Smooth muscle cell (in vitro differentiated cells): ENCODE data around the gene CDKAL1. TPM values are rescaled to one million over a fixed set of nuclear protein-coding genes. Genes with fewer than 3 reads are reported as not detected.

ENCODE experiments used
- DNase-seq: peaks from one replicate; lab custom pipeline; 2025; ENCODE audit not compliant: unreplicated experiment; lab: John Stamatoyannopoulos, UW
- H2AFZ ChIP-seq: fragments of 200-600 bp; sonication (generic); 2 replicates; pipeline ENCODE4 v1.6.0; 2016; ENCODE audit warnings: antibody characterized with exemption, low read depth, mild to moderate bottlenecking
- H3F3A ChIP-seq: fragments of 200-600 bp; sonication (generic); 2 replicates; pipeline ENCODE4 v1.6.0; 2017; ENCODE audit warnings: antibody characterized with exemption, low read depth
- H3K27ac ChIP-seq: fragments of 200-600 bp; sonication (generic); 2 replicates; pipeline ENCODE4 v1.5.1; 2016; ENCODE audit warnings: low read depth, mild to moderate bottlenecking
- H3K27me3 ChIP-seq: fragments of 200-600 bp; sonication (generic); 2 replicates; pipeline ENCODE4 v1.6.1; 2016; ENCODE audit warnings: low read depth, mild to moderate bottlenecking
- H3K36me3 ChIP-seq: fragments of 200-600 bp; sonication (generic); 2 replicates; pipeline ENCODE4 v1.5.1; 2016; ENCODE audit warnings: low read depth
- H3K4me1 ChIP-seq: fragments of 200-600 bp; sonication (generic); 2 replicates; pipeline ENCODE4 v1.5.1; 2016; ENCODE audit warnings: low read depth
- H3K4me2 ChIP-seq: fragments of 200-600 bp; sonication (generic); 2 replicates; pipeline ENCODE4 v1.6.0; 2016; ENCODE audit warnings: mild to moderate bottlenecking
- H3K4me3 ChIP-seq: fragments of 200-600 bp; sonication (generic); 2 replicates; pipeline ENCODE4 v1.5.1; 2016; ENCODE audit warnings: mild to moderate bottlenecking
- H3K79me2 ChIP-seq: fragments of 200-600 bp; sonication (generic); 2 replicates; pipeline ENCODE4 v1.6.0; 2016; ENCODE audit warnings: low read depth, mild to moderate bottlenecking
- H3K9ac ChIP-seq: fragments of 200-600 bp; sonication (generic); 2 replicates; pipeline ENCODE4 v1.6.0; 2016; ENCODE audit warnings: low read depth
- H3K9me3 ChIP-seq: fragments of 200-600 bp; sonication (generic); replicated peaks from 2 replicates; pipeline ENCODE4 v1.5.1; 2016; ENCODE audit warnings: low read depth
- H4K20me1 ChIP-seq: fragments of 200-600 bp; sonication (generic); 2 replicates; pipeline ENCODE4 v1.6.0; 2016; ENCODE audit warnings: low read depth
- CTCF ChIP-seq: fragments of 200-600 bp; sonication (generic); IDR thresholded peaks from 2 replicates; pipeline ENCODE4 v1.5.1; 2017; ENCODE audit warnings: borderline replicate concordance, mild to moderate bottlenecking, antibody characterized with exemption; ENCODE audit not compliant: insufficient read depth, poor library complexity, severe bottlenecking
- WGBS: methylation state at CpG from one replicate; pipeline ENCODE4 v1.1.7; 2016; ENCODE audit warnings: low lambda C conversion rate; 5-methylcytosine and 5-hydroxymethylcytosine counted together
- polyA plus RNA-seq: library from polyadenylated mRNA; unstranded; fragments of >200 nt; fragmentation: Nextera tagmentation; extraction: Ambion mirVana; gene quantifications from 2 replicates; pipeline ENCODE4 v1.2.1, GENCODE V29; 2016
- total RNA-seq: library from RNA; depleted of rRNA; stranded (reverse); fragments of >200 nt; gene quantifications from 2 replicates; pipeline ENCODE4 v1.2.3, GENCODE V29; 2014

Gene CDKAL1
- total and polyA plus RNA-seq, 2 experiments from 2014 or later, result 16.5 to 16.6 TPM

- peaks cover 9% of the 10 kb centered on the region for H3F3A ChIP-seq
- no peak overlapping the region for H2AFZ ChIP-seq
- TF ChIP-seq CTCF, result no peak
- DNase-seq, result no peak
- H3K36me3 ChIP-seq, result no peaks in the 10 kb centered on the region
- H3K9ac ChIP-seq, result no peak overlapping the region
- no peaks in the 10 kb centered on the region for H3K27me3 ChIP-seq
- no peaks in the 10 kb centered on the region for H3K79me2 ChIP-seq
- 85% methylated on average over 2 of the region's 2 CpGs for WGBS
- no peak overlapping the region for H3K4me3 ChIP-seq
- no peaks in the 10 kb centered on the region for H4K20me1 ChIP-seq
- H3K4me2 ChIP-seq, result peak overlapping the region; percentile 21
- H3K9me3 ChIP-seq, result no peaks in the 10 kb centered on the region
- H3K27ac ChIP-seq, result peak overlapping the region; percentile 51
- H3K4me1 ChIP-seq, result peaks cover 11% of the 10 kb centered on the region
Observed at GRCh38 chr6:20808439-20808838, 274.2 kb downstream of the CDKAL1 start.

- no peak for TF ChIP-seq CTCF
- 27% methylated on average over 2 of the region's 2 CpGs for WGBS
- H3K4me2 ChIP-seq, result peak overlapping the region; percentile 21
- H3K36me3 ChIP-seq, result no peaks in the 10 kb centered on the region
- no peak overlapping the region for H3K4me3 ChIP-seq
- H2AFZ ChIP-seq, result peak overlapping the region; percentile 21
- H3K9me3 ChIP-seq, result no peaks in the 10 kb centered on the region
- no peaks in the 10 kb centered on the region for H4K20me1 ChIP-seq
- no peaks in the 10 kb centered on the region for H3K27me3 ChIP-seq
- H3K9ac ChIP-seq, result no peak overlapping the region
- H3F3A ChIP-seq, result peaks cover 9% of the 10 kb centered on the region
- peak overlapping the region; percentile 51 for H3K27ac ChIP-seq
- H3K4me1 ChIP-seq, result peaks cover 11% of the 10 kb centered on the region
- no peaks in the 10 kb centered on the region for H3K79me2 ChIP-seq
- no peak for DNase-seq
Observed at GRCh38 chr6:20808924-20809323, 274.7 kb downstream of the CDKAL1 start.

- Histone ChIP-seq H3K27ac (peak overlapping the region; percentile 98), H3K4me1 (peaks cover 11% of the 10 kb centered on the region), H3K9me3 (no peaks in the 10 kb centered on the region), H4K20me1 (no peaks in the 10 kb centered on the region), H3K4me2 (peak overlapping the region; percentile 73), H3F3A (peaks cover 9% of the 10 kb centered on the region), H3K79me2 (no peaks in the 10 kb centered on the region), H3K4me3 (no peak overlapping the region), H2AFZ (peak overlapping the region; percentile 72), H3K27me3 (no peaks in the 10 kb centered on the region), H3K36me3 (no peaks in the 10 kb centered on the region), H3K9ac (peak overlapping the region; percentile 93)
- DNase-seq, result no peak
- 53% methylated on average over 3 of the region's 3 CpGs for WGBS
- TF ChIP-seq CTCF, result no peak
Observed at GRCh38 chr6:20810727-20811108, 276.5 kb downstream of the CDKAL1 start.

GRCh38 chr6:20811109-20811761 is 277.0 kb downstream of the CDKAL1 start:
- Histone ChIP-seq H3F3A (peaks cover 9% of the 10 kb centered on the region), H3K36me3 (no peaks in the 10 kb centered on the region), H3K27me3 (no peaks in the 10 kb centered on the region), H3K9ac (peak overlapping the region; percentile 93), H3K79me2 (no peaks in the 10 kb centered on the region), H3K4me1 (peaks cover 11% of the 10 kb centered on the region), H3K4me2 (peak overlapping the region; percentile 73), H2AFZ (peak overlapping the region; percentile 72), H3K4me3 (no peak overlapping the region), H4K20me1 (no peaks in the 10 kb centered on the region), H3K27ac (peak overlapping the region; percentile 98), H3K9me3 (no peaks in the 10 kb centered on the region)
- WGBS, result 7% methylated on average over 6 of the region's 6 CpGs
- no peak for DNase-seq
- TF ChIP-seq CTCF, result no peak
